Testis (tissue), 2 donors: ENCODE data around the gene HMCN1.

Experiments used
- POLR2A ChIP-seq: fragments of 450-650 bp; IDR thresholded peaks from one replicate; pipeline ENCODE4 v1.6.1; 2017; ENCODE audit warnings: antibody characterized with exemption, mild to moderate bottlenecking, moderate library complexity
- TF ChIP-seq, protein P1 (sequence below), 3 experiments: fragments of 450-650 bp in 2 of 3; fragments of 200-600 bp in 1 of 3; sonication (generic) in 1 of 3; IDR thresholded peaks; one replicate each; pipeline ENCODE4 v1.5.1; 2016 to 2019; ENCODE audit warnings: antibody characterized with exemption in 3 of 3, mild to moderate bottlenecking in 2 of 3, moderate library complexity in 1 of 3

DNA sequence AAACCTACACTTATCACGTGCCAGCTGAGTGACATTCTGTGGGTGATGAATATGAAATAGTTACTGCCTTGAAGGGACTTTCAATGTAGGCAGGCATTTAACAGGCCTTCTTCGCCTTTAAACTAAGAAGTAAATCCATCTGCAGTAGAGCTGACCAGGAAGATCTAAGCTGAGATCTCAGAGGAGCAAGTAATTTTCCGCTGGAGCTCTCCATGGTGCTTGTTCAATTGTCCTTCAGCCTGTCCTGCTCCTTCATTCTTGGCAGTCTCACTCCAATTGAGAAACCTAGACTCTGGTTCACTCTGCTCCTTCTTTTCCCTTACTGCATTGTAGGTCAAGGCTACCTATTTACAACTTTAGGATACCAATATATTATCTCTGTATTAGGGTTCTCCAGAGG lies 183.5 kb downstream of the HMCN1 start:
- TF ChIP-seq, protein P1, sequence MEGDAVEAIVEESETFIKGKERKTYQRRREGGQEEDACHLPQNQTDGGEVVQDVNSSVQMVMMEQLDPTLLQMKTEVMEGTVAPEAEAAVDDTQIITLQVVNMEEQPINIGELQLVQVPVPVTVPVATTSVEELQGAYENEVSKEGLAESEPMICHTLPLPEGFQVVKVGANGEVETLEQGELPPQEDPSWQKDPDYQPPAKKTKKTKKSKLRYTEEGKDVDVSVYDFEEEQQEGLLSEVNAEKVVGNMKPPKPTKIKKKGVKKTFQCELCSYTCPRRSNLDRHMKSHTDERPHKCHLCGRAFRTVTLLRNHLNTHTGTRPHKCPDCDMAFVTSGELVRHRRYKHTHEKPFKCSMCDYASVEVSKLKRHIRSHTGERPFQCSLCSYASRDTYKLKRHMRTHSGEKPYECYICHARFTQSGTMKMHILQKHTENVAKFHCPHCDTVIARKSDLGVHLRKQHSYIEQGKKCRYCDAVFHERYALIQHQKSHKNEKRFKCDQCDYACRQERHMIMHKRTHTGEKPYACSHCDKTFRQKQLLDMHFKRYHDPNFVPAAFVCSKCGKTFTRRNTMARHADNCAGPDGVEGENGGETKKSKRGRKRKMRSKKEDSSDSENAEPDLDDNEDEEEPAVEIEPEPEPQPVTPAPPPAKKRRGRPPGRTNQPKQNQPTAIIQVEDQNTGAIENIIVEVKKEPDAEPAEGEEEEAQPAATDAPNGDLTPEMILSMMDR (IDR thresholded peaks at IDR 0.05) = no peak
- TF ChIP-seq POLR2A = no peak
